Stimulated activated naive CD4-positive, alpha-beta T cell treated with Interleukin-2 at 50 U/mL for 16 hours (primary cell): ENCODE data around the gene POTEJ.
"Not testable (repeated sequence)": the region's sequence is repeated elsewhere in the genome, so short reads cannot be mapped to it uniquely, and the experiment has no call there.

ENCODE experiments used
- DNase-seq: peaks from one replicate; lab custom pipeline; 2025; lab: John Stamatoyannopoulos, UW

Gene POTEJ

DNA sequence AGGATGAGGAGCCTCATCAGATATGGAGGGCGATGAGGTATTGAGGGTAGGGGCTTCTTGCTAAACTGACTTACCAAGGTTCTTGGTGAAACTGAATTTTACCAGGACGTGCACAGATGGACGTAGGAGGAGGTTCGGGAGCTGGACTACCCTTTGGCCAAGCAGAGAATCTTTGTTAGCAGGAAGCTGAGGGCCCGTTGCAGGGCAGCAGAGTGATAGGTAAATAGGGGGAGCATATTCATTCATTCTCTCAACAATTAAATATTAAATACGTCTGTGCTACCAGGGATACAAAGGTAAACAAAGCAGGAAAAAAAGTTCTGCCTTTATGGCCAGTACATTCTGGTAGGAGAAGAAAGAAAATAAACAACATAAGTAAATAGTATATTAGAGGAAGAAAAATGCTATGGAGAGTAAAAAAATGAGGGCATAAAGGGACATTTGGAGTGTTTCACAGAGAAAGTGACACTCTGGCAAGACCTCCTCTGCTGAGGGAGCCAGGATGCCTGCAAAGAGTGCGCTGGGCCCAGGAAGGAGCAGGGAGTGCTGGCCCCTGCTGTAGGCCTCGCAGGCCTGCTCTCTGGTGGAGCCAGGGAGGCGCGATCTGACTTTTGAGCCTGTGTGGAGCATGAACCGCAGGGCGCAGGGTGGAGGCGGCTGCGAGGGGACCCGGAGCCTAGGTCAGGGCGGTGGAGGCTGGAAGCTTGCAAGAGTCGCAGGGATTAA lies 2.8 kb upstream of the POTEJ start:
- not testable (repeated sequence) for DNase-seq

DNA sequence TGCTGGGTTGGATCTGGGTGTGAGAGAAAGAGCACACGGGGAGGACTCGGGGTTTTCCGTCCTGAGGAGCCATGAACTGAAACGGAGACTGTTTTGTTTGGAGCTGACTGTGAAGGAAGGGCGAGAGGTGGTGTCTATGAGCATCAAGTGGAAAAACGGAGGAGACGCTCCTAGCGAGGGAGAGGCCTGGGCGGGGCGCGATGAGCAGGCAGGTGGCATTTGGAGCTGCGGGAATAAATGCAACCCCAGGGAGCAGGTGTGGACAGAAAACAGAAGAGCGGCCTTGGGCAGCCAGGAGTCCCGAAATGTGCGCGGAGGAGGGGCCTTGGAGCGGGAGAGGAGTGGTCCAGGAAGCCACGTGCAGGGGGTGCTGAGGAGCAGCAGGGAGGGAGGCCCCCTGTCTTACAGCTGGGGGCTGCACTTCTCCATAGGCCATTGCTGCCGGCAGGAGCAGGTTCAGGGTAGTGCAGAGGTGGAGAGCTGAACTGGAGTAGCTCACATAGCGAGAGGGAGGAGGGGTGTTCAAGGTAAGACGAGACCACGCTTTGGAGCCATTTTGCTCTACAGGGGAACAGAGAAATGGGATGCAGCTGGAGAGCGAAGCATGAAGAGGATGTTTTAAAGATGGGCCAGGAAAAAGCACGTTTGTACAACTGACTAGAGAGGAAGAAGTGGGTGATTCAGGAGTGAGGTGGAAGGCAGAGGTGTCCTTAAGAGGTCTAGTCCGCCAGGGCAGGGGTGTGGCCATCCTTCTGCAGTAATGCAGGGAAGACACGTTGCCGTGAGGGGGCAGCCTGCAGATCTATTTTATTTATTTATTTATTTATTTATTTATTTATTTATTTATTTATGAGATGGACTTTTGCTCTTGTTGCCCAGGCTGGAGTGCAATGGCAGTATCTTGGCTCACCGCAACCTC lies 2.0 kb upstream of the POTEJ start:
- not testable (repeated sequence) for DNase-seq

DNA sequence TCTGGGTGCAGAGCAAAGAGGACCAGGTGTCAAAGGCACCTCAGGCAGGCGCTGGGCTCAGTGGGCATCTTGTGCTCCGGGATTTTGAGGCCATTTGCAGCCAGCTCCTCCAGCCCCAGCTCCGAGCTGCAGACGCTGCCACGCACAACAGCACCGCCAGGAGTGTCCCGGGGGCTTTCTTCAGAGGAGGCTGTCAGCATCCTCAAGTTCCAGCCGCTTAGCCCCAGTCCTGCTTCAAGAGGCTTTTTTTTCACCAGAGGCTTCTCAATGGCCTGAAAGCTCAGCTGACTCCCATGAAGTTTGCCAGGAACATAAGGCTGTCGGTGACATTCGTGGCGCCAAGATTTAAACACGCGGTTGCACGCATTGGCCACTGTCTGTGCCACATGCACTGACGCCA lies 754 bp upstream of the POTEJ start:
- not testable (repeated sequence) for DNase-seq

GRCh38 chr2:130628784-130629475 lies 17.7 kb downstream of the POTEJ start:
- DNase-seq, result not testable (repeated sequence)

GRCh38 chr2:130638973-130639372 lies 27.7 kb downstream of the POTEJ start:
- DNase-seq, result not testable (repeated sequence)

GRCh38 chr2:130641688-130642087 lies 30.4 kb downstream of the POTEJ start:
- not testable (repeated sequence) for DNase-seq

DNA sequence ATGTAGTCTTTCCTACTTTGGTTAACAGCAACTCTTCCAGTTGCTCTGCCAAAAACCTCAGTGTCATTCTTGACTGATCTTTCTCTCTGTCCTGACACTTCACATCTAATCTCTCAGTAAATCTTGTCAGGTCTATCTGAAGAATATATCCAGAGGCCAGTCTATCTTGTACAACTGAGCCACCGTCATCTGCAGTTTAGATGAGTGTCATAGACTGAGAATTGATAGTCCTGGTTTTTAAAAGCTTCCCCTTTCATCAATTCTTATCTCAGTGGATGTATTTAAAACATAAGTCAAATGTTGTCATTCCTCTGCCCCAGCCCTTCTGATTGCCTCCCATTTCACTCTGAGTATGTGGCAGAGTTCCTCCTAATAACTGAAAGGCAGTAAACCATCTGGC lies 38.0 kb downstream of the POTEJ start:
- not testable (repeated sequence) for DNase-seq

DNA sequence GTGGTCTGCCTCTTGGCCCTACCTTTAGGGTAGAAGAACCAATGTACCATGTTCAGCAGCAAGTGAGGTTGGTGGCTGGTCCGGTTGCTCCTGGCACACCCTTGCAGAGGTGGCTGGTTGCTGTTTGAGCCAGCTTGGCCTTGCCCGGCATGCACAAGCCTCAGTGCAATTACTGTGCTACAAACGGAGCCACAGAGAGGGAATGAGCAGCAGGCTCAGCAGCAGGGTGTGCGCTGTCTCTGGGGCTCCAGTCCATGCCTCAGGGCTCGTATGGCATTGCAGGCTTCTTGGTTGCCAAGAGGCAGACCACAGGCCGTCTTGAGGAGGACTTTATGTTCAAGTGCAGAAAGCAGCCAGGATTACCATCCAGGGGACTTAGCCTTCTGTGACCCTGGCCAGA lies 53.3 kb downstream of the POTEJ start:
- DNase-seq, result not testable (repeated sequence)

GRCh38 chr2:130665596-130665995 lies 54.4 kb downstream of the POTEJ start:
- DNase-seq, result not testable (repeated sequence)

DNA sequence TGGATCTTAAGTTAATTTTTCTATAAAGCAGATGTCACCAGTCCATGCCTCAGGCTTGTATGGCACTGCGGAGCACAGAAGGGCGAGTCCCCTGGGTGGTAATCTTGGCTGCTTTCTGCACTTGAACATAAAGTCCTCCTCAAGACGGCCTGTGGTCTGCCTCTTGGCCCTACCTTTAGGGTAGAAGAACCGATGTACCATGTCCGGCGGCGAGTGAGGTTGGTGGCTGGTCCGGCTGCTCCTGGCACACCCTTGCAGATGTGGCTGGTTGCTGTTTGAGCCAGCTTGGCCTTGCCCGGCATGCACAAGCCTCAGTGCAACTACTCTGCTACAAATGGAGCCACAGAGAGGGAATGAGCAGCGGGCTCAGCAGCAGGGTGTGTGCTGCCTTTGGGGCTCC lies 56.3 kb downstream of the POTEJ start:
- DNase-seq, result not testable (repeated sequence)

GRCh38 chr2:130670026-130670745 lies 58.9 kb downstream of the POTEJ start:
- not testable (repeated sequence) for DNase-seq

GRCh38 chr2:130692041-130692770 lies 81.0 kb downstream of the POTEJ start:
- not testable (repeated sequence) for DNase-seq

GRCh38 chr2:130693474-130693873 lies 82.2 kb downstream of the POTEJ start:
- not testable (repeated sequence) for DNase-seq

GRCh38 chr2:130703250-130703649 lies 92.0 kb downstream of the POTEJ start:
- DNase-seq, result not testable (repeated sequence)
